ENCODE measurements around the gene TRIM66.
A peak's percentile ranks its signal among the peaks of the same experiment; 100 is the strongest.
"Not testable (repeated sequence)": the region's sequence is repeated elsewhere in the genome, so short reads cannot be mapped to it uniquely, and the experiment has no call there.

The TRIM66 gene

GRCh38 chr11:8671651-8672062 lies 10.8 kb downstream of the TRIM66 start:
- peak; percentile 80 for DNase-seq
- peak overlapping the region; percentile 82 for H3K27ac ChIP-seq
- in situ Hi-C loops (cut with HindIII; ENCODE audit: low pct_ligation_motif_present, low sequenced_read_pairs): no loop called here
- H3K36me3 ChIP-seq (replicated peaks): no peaks in the 10 kb centered on the region
- H3K27me3 ChIP-seq (replicated peaks): no peaks in the 10 kb centered on the region
- no peak for TF ChIP-seq CTCF (IDR thresholded peaks at IDR 0.05; ENCODE audit: low read depth, low read length, missing control alignments)
- H3K4me3 ChIP-seq (ENCODE audit: low read depth, low read length): no peak overlapping the region

DNA sequence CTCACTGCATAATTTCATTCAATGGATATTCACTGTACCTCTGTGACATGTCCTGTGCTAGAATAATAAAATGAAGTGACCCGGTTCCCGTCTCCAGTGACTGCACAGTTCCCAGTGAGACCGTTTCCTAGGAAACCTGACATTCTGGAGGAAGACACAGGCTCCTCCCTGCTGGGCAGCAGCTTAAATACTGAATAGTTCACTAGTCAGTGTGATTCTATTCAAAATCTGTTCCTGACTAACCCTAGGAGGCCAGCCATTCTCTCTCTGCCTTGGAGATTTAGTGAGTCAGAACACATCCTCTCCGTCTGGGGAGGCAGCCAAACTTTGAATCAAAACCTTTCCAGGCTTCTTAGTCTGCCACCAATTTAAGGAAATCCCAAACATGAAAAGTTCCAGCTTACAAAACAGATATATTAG lies 11.3 kb downstream of the TRIM66 start:
- Histone ChIP-seq H3K4me3 (ENCODE audit: low read depth, low read length) (no peak overlapping the region), H3K36me3 (replicated peaks) (no peaks in the 10 kb centered on the region), H3K27me3 (replicated peaks) (no peaks in the 10 kb centered on the region), H3K27ac (peak overlapping the region; percentile 82)
- TF ChIP-seq CTCF (IDR thresholded peaks at IDR 0.05; ENCODE audit: low read depth, low read length, missing control alignments): no peak
- in situ Hi-C loops (cut with HindIII; ENCODE audit: low pct_ligation_motif_present, low sequenced_read_pairs): no loop called here
- peak; percentile 95 for DNase-seq

DNA sequence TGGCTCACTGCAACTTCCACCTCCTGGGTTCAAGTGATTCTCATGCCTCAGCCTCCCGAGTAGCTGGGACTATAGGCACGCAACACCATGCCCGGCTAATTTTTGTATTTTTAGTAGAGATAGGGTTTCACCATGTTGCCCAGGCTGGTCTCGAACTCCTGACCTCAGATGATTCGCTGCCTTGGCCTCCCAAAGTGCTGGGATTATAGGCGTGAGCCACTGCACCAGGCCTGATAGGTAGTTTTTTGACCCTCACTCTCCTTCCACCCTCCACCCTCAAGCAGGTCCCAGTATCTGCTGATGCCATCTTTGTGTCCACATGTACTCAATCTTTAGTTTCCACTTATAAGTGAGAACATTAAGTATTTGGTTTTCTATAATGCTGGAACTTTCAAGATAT lies 12.4 kb downstream of the TRIM66 start:
- H3K27ac ChIP-seq: peak overlapping the region; percentile 82
- in situ Hi-C loops (cut with HindIII; ENCODE audit: low pct_ligation_motif_present, low sequenced_read_pairs): not testable (repeated sequence)

DNA sequence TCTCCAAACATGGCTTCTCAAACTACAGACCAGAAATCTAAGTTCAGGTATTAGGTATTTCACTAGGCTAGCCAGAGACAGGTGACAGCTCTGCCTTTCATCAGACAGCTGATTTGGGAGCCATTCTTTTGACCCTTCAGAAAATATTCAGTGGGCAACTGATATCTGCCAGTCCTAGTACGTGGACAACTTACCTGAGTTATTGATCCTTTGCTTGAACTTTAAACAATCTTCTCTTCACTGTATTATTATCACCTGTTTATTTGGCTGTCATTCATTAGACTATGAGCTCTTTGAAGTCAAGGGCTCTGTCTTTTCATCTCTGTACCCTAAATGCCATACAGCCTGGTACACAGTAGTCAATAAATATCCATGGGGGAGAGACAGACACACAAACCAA lies 17.2 kb downstream of the TRIM66 start:
- no peak for DNase-seq
- TF ChIP-seq CTCF (IDR thresholded peaks at IDR 0.05; ENCODE audit: low read depth, low read length, missing control alignments): no peak
- Histone ChIP-seq H3K27ac (no peak overlapping the region), H3K27me3 (replicated peaks) (no peaks in the 10 kb centered on the region), H3K36me3 (replicated peaks) (no peaks in the 10 kb centered on the region), H3K4me3 (ENCODE audit: low read depth, low read length) (no peak overlapping the region)
- in situ Hi-C loops (cut with HindIII; ENCODE audit: low pct_ligation_motif_present, low sequenced_read_pairs): no loop called here

More for the DNA sequence above, 12.4 kb downstream of the TRIM66 start:
- not testable (repeated sequence) for H3K4me3 ChIP-seq (ENCODE audit: low read depth, low read length); H3K27me3 ChIP-seq (replicated peaks); H3K36me3 ChIP-seq (replicated peaks)
- peak; percentile 28 for DNase-seq

DNA sequence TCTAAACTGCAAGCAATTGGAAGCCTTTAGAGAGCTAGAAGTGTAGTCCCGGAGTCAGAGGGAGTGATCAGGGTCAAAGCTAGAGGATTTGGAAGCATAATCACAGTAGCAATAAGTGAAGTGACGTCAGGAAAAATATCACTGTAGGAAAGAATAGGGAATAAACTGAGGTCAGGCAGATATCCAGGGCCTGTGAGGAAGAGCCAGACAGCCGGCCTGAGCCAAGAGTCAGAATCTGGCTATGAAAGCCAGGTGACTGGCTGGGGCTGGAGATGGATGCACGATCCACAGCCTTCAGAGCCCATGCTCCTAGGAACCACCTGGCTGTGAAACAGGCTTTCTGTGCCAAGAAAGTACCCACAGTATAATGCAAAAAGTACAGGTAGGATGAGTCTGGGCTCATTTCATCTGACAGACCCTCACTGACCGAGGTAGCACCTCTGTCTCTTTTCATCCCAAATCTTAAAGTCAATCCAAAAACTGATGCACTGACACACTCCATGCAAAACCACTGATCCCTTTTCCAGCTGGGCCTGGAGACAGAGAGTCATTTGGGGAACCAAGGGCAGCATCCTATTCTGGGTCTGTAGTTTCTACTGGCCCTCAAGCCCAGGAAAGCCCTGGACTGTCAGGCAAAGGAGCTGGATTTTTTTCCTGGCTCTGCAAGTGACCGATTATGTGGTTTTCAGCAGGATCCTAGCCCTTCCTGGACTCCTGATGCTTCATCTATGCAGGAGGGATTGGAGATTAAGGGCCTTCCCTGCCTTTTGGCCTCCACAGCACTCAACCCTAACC lies 21.3 kb downstream of the TRIM66 start:
- in situ Hi-C loops (cut with HindIII; ENCODE audit: low pct_ligation_motif_present, low sequenced_read_pairs): no loop called here
- no peak for TF ChIP-seq CTCF (IDR thresholded peaks at IDR 0.05; ENCODE audit: low read depth, low read length, missing control alignments)
- H3K27me3 ChIP-seq (replicated peaks): no peaks in the 10 kb centered on the region
- no peaks in the 10 kb centered on the region for H3K36me3 ChIP-seq (replicated peaks)
- no peak for DNase-seq
- no peak overlapping the region for H3K4me3 ChIP-seq (ENCODE audit: low read depth, low read length)
- H3K27ac ChIP-seq: no peak overlapping the region

DNA sequence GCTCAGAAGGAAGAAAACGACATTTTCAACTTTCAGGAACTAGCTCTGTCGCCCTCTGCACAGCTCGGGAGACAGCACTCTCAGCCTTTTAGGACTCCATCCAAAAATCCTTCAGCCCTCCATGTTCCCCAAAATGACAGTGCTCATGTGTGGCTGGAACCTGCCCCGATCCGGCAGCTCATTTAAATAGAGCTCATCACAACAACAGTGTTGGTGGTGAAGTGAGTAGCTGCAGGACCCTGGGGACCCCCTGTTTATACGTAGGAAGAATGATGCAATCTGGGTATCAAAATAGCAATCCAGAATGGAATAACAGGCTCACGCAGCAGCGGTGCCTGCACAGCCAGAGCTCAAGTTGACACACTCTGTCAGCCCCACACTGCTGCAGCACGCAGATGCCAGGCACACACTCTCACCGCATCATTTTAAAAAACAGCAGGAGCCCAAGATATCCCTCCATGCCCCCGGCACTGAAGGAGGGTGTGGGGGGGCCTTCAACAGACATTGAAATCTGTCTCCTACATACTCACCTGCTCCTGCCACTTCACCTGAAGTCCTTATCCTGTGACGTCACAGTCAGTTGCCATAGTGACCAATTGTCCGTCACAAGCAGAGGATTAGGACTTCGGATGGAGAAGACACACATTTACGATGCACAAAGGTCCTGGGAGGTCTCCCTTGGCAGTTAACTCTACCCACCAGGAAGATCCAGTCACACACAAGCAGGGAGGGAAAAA lies 24.0 kb downstream of the TRIM66 start:
- no peak for DNase-seq
- H3K4me3 ChIP-seq (ENCODE audit: low read depth, low read length): no peak overlapping the region
- no peaks in the 10 kb centered on the region for H3K27me3 ChIP-seq (replicated peaks)
- TF ChIP-seq CTCF (IDR thresholded peaks at IDR 0.05; ENCODE audit: low read depth, low read length, missing control alignments): no peak
- in situ Hi-C loops (cut with HindIII; ENCODE audit: low pct_ligation_motif_present, low sequenced_read_pairs): no loop called here
- no peaks in the 10 kb centered on the region for H3K36me3 ChIP-seq (replicated peaks)
- no peak overlapping the region for H3K27ac ChIP-seq
